ENCODE data around the gene RPS2.
"Not testable (repeated sequence)": the region's sequence is repeated elsewhere in the genome, so short reads cannot be mapped to it uniquely, and the experiment has no call there.

Gene RPS2

DNA sequence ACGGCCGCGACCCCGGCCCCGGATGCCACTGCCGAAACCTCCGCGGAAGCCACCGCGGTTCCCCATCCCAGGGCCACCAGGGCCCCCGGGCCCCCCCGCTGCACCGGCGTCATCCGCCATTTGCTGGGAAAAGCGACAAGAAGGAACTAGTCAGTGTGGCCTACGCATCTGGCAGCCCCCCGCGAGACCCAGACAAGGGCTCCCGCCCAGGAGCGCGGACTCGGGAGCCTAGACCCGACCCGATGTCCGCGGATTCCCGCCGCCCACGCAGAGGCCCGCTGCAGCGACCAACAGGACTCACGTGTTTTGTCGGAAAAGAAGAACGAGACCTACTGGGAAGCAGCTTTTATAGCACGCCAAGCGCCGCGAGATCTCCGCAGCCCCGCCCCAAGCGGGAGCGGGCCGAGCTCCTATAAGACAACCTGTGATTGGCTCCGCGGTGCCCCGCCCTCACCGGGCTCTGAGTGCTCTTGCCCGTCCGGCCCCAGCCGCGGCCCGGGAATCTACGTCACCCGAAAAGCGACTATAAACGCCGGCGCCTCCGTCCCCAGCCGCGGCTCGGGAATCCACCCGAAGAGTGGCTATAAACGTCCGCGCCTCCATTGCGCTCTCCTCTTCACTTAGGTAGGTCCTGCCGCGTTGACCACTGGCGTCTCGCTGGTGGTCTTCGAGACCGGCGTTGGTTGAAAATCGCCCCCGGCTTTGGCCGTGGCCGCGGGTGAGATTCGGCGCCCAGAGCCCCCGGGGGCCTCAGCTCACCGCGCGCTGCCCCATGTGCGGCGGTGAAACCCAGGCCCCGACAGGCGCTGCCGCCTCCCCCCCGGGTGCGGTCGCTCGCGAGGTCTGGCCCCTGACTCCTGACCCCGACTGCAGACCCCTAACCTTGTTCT, at the start of gene RPS2:
TSS of gene RPS2 (minus strand) at position 321 of the 890 bp plus-strand sequence. CDS start at position 120, 201 bp downstream.
- DNase-seq (ENCODE audit: low read depth) = peak; percentile 95
- TF ChIP-seq, protein P1, sequence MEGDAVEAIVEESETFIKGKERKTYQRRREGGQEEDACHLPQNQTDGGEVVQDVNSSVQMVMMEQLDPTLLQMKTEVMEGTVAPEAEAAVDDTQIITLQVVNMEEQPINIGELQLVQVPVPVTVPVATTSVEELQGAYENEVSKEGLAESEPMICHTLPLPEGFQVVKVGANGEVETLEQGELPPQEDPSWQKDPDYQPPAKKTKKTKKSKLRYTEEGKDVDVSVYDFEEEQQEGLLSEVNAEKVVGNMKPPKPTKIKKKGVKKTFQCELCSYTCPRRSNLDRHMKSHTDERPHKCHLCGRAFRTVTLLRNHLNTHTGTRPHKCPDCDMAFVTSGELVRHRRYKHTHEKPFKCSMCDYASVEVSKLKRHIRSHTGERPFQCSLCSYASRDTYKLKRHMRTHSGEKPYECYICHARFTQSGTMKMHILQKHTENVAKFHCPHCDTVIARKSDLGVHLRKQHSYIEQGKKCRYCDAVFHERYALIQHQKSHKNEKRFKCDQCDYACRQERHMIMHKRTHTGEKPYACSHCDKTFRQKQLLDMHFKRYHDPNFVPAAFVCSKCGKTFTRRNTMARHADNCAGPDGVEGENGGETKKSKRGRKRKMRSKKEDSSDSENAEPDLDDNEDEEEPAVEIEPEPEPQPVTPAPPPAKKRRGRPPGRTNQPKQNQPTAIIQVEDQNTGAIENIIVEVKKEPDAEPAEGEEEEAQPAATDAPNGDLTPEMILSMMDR (IDR thresholded peaks at IDR 0.05; ENCODE audit: low read depth, low read length, missing control alignments) = no peak
- H3K4me3 ChIP-seq (ENCODE audit: low read depth, low read length) = peak within 1 kb of the TSS; percentile 72

- H3K4me3 ChIP-seq (ENCODE audit: low read depth, low read length) = no peak overlapping the region
- TF ChIP-seq, protein P1 (IDR thresholded peaks at IDR 0.05; ENCODE audit: low read depth, low read length, missing control alignments) = no peak
- DNase-seq (ENCODE audit: low read depth) = no peak
Measured at GRCh38 chr16:2013527-2013926, 48.9 kb upstream of the RPS2 start.

DNA sequence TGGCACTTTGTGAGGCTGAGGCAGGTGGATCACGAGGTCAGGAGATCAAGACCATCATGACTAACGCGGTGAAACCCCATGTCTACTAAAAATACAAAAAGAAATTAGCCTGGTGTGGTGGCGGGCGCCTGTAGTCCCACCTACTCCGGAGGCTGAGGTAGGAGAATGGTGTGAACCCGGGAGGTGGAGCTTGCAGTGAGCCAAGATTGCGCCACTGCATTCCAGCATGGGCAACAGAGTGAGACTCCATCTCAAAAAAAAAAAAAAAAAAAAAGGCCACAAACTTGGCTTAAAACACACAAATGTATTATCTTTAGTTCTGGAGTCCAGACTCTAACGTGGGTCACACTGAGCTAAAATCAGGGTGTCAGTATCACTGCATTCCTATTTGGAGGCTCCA, 47.1 kb upstream of the RPS2 start:
- not testable (repeated sequence) for H3K4me3 ChIP-seq (ENCODE audit: low read depth, low read length); DNase-seq (ENCODE audit: low read depth)

- TF ChIP-seq, protein P1 (IDR thresholded peaks at IDR 0.05; ENCODE audit: low read depth, low read length, missing control alignments) = no peak
- DNase-seq (ENCODE audit: low read depth) = no peak
- peak within 1 kb of the TSS; percentile 83 for H3K4me3 ChIP-seq (ENCODE audit: low read depth, low read length)
Measured at GRCh38 chr16:2009791-2010510, 45.3 kb upstream of the RPS2 start, which contains the start of gene ZNF598. TSS of gene ZNF598 (minus strand) at chr16:2009821.

GRCh38 chr16:2009164-2009711, 44.6 kb upstream of the RPS2 start:
- TF ChIP-seq, protein P1 (IDR thresholded peaks at IDR 0.05; ENCODE audit: low read depth, low read length, missing control alignments) = no peak
- peak overlapping the region; percentile 83 for H3K4me3 ChIP-seq (ENCODE audit: low read depth, low read length)
- DNase-seq (ENCODE audit: low read depth) = no peak

DNA sequence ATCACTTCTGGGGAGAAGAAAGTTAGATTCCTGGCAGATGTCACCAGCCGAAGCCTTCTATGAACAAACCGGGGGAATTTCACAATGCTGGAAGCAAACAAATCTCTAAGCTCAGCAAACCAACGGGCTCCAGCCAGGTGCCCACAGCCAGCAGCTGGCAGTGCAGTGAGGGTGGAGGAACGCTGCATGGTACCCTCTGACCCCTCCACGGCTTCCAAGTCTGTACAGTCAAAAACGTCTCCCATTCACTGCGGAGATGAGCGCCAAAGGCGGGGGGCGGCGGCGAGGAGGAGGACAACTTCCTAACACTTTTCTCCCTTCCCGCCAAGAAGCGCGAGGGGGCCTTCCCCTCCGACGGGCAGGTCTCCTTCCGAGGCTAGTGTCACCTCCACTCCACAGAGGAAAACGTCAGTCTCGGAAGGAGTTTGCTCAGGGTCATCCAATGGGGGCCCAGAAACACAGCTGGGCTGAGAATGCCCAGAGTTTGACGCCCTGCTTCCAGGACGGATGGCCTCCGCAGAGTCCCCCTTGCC, 44.1 kb upstream of the RPS2 start:
- TF ChIP-seq, protein P1 (IDR thresholded peaks at IDR 0.05; ENCODE audit: low read depth, low read length, missing control alignments) = no peak
- H3K4me3 ChIP-seq (ENCODE audit: low read depth, low read length) = peak overlapping the region; percentile 83
- no peak for DNase-seq (ENCODE audit: low read depth)

GRCh38 chr16:2008009-2008526, 43.4 kb upstream of the RPS2 start:
- TF ChIP-seq, protein P1 (IDR thresholded peaks at IDR 0.05; ENCODE audit: low read depth, low read length, missing control alignments) = no peak
- DNase-seq (ENCODE audit: low read depth) = no peak
- H3K4me3 ChIP-seq (ENCODE audit: low read depth, low read length) = peak overlapping the region; percentile 83
